ENCODE data around the gene WDR86. TPM values are rescaled to one million over a fixed set of nuclear protein-coding genes. Genes with fewer than 3 reads are reported as not detected.

The WDR86 gene
- polyA plus RNA-seq, 1 donor (not counting 4 experiments of a cell fraction or from before 2014, with no cell fraction given) = not detected

DNA sequence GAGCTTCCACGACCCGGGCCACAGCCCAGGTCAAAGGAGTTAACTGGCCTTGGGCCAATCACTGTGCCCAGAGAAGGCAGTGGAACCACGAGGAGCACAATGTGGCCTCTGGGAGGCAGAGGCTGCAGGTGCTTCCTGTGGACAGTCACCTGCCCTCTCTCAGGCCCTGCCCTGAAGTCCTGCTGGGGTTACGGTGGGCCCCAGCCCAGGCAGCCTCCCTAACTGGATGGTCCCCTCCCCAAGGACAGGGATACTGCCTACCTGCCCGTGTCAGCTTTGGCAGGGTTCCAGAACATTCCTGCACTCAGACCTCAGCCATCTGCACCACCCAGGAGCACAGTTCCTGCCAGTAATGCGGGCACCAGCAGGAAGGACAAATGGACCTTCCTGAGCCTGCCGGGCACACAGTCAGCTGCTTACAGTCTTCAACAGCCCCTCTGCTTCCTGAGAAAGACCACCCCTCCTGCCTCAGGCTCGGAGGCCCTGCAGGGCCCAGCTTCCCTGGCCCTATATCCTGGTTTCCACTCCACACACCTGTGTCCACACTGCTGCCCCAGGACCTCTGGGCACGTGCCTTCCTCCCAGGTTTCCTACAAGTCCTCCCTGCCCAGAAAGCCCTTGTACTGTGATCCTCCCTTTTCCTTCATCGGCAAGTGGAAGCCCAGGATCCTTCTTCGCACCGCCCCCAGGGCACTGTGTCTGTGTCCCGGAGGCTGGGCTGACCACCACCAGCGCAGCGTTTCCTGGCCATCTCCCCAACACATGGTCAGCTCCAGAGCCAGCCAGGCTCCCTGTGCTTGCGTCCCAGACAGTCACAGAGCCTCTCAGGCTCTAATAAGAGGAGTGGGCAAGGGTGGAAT lies 23.3 kb downstream of the WDR86 start:
- no peaks in the 10 kb centered on the region for H3K36me3 ChIP-seq (ENCODE audit: control insufficient read depth in 2 of 2, extremely low read depth in 1 of 2, insufficient read depth in 2 of 2, low read length in 2 of 2)
- H3K9me1 ChIP-seq (ENCODE audit: control insufficient read depth, extremely low read depth, insufficient read depth, low read length) = no peaks in the 10 kb centered on the region
- H3K4me2 ChIP-seq (ENCODE audit: control insufficient read depth, extremely low read depth, insufficient read depth, low read depth, low read length) = no peak overlapping the region
- H3K27me3 ChIP-seq (ENCODE audit: control insufficient read depth, extremely low read depth, insufficient read depth, low read length) = peaks cover 34% of the 10 kb centered on the region
- no peaks in the 10 kb centered on the region for H3K9me3 ChIP-seq (ENCODE audit: control insufficient read depth, low read depth, low read length)
- H3K9ac ChIP-seq (ENCODE audit: control insufficient read depth, extremely low read depth, insufficient read depth, low read length) = no peak overlapping the region
- dilution Hi-C loops (cut with MboI; ENCODE audit: extremely low pct_ligation_motif_present, low sequenced_read_pairs) = no loop called here
- peaks cover 2% of the 10 kb centered on the region for H3K4me1 ChIP-seq (ENCODE audit: control insufficient read depth, extremely low read depth, insufficient read depth, low read length)
- TF ChIP-seq EZH2 (IDR thresholded peaks at IDR 0.05; ENCODE audit: low read length) = no peak
- TF ChIP-seq, protein P1, sequence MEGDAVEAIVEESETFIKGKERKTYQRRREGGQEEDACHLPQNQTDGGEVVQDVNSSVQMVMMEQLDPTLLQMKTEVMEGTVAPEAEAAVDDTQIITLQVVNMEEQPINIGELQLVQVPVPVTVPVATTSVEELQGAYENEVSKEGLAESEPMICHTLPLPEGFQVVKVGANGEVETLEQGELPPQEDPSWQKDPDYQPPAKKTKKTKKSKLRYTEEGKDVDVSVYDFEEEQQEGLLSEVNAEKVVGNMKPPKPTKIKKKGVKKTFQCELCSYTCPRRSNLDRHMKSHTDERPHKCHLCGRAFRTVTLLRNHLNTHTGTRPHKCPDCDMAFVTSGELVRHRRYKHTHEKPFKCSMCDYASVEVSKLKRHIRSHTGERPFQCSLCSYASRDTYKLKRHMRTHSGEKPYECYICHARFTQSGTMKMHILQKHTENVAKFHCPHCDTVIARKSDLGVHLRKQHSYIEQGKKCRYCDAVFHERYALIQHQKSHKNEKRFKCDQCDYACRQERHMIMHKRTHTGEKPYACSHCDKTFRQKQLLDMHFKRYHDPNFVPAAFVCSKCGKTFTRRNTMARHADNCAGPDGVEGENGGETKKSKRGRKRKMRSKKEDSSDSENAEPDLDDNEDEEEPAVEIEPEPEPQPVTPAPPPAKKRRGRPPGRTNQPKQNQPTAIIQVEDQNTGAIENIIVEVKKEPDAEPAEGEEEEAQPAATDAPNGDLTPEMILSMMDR (optimal IDR thresholded peaks at IDR 0.05 in 1 of 3, IDR thresholded peaks at IDR 0.05 in 1 of 3, conservative IDR thresholded peaks at IDR 0.05 in 1 of 3; ENCODE audit: extremely low read depth in 1 of 3, insufficient read depth in 2 of 3, low read length in 3 of 3) = no peak
- DNase-seq (ENCODE audit: low read depth, low spot score) (no peak), FAIRE-seq (no peak)
- no peak overlapping the region for H2AFZ ChIP-seq (ENCODE audit: control insufficient read depth, low read length)
- H3K27ac ChIP-seq (ENCODE audit: control insufficient read depth, insufficient read depth, low read length) = no peak overlapping the region
- H4K20me1 ChIP-seq (ENCODE audit: control insufficient read depth, extremely low read depth, insufficient read depth, low read length) = no peaks in the 10 kb centered on the region
- no peak overlapping the region for H3K4me3 ChIP-seq (ENCODE audit: control insufficient read depth in 2 of 3, extremely low read depth in 1 of 3, insufficient read depth in 2 of 3, low read depth in 1 of 3, low read length in 3 of 3)
- H3K79me2 ChIP-seq (ENCODE audit: control insufficient read depth, insufficient read depth, low read length) = no peaks in the 10 kb centered on the region

GRCh38 chr7:151385626-151386300 lies 24.1 kb downstream of the WDR86 start:
- no peaks in the 10 kb centered on the region for H4K20me1 ChIP-seq (ENCODE audit: control insufficient read depth, extremely low read depth, insufficient read depth, low read length)
- H3K27me3 ChIP-seq (ENCODE audit: control insufficient read depth, extremely low read depth, insufficient read depth, low read length) = peaks cover 36% of the 10 kb centered on the region
- peaks cover 2% of the 10 kb centered on the region for H3K4me1 ChIP-seq (ENCODE audit: control insufficient read depth, extremely low read depth, insufficient read depth, low read length)
- H3K9ac ChIP-seq (ENCODE audit: control insufficient read depth, extremely low read depth, insufficient read depth, low read length) = no peak overlapping the region
- H3K36me3 ChIP-seq (ENCODE audit: control insufficient read depth in 2 of 2, extremely low read depth in 1 of 2, insufficient read depth in 2 of 2, low read length in 2 of 2) = no peaks in the 10 kb centered on the region
- TF ChIP-seq, protein P1 (optimal IDR thresholded peaks at IDR 0.05 in 1 of 3, IDR thresholded peaks at IDR 0.05 in 1 of 3, conservative IDR thresholded peaks at IDR 0.05 in 1 of 3; ENCODE audit: extremely low read depth in 1 of 3, insufficient read depth in 2 of 3, low read length in 3 of 3) = no peak
- no peak for TF ChIP-seq EZH2 (IDR thresholded peaks at IDR 0.05; ENCODE audit: low read length)
- H3K4me2 ChIP-seq (ENCODE audit: control insufficient read depth, extremely low read depth, insufficient read depth, low read depth, low read length) = no peak overlapping the region
- DNase-seq (ENCODE audit: low read depth, low spot score) (no peak), FAIRE-seq (no peak)
- no peak overlapping the region for H2AFZ ChIP-seq (ENCODE audit: control insufficient read depth, low read length)
- dilution Hi-C loops (cut with MboI; ENCODE audit: extremely low pct_ligation_motif_present, low sequenced_read_pairs) = no loop called here
- no peak overlapping the region for H3K27ac ChIP-seq (ENCODE audit: control insufficient read depth, insufficient read depth, low read length)
- H3K9me1 ChIP-seq (ENCODE audit: control insufficient read depth, extremely low read depth, insufficient read depth, low read length) = no peaks in the 10 kb centered on the region
- no peaks in the 10 kb centered on the region for H3K79me2 ChIP-seq (ENCODE audit: control insufficient read depth, insufficient read depth, low read length)
- no peak overlapping the region for H3K4me3 ChIP-seq (ENCODE audit: control insufficient read depth in 2 of 3, extremely low read depth in 1 of 3, insufficient read depth in 2 of 3, low read depth in 1 of 3, low read length in 3 of 3)
- H3K9me3 ChIP-seq (ENCODE audit: control insufficient read depth, low read depth, low read length) = no peaks in the 10 kb centered on the region
